Fibroblast of villous mesenchyme (primary cell): ENCODE data around the gene SPEF2. TPM values are rescaled to one million over a fixed set of nuclear protein-coding genes. Genes with fewer than 3 reads are reported as not detected.

Source experiments
- DNase-seq: peaks from one replicate; pipeline ENCODE4 v3.0.0-alpha.2; 2010; ENCODE audit warnings: low read depth
- H3K4me3 ChIP-seq: 2 replicates; pipeline ENCODE4 v1.5.1; 2011; ENCODE audit warnings: low read depth, mild to moderate bottlenecking, low read length
- CTCF ChIP-seq: IDR thresholded peaks from 2 replicates; pipeline ENCODE4 v1.5.1; 2012; ENCODE audit warnings: low read depth, mild to moderate bottlenecking, low read length; ENCODE audit not compliant: insufficient read depth
- total RNA-seq: library from RNA; depleted of rRNA; stranded (reverse); fragments of >200 nt; gene quantifications from 2 replicates; pipeline ENCODE4 v1.2.3, GENCODE V29; 2012

The SPEF2 gene
- total RNA-seq, 1 donor, result 4.3 TPM

DNA sequence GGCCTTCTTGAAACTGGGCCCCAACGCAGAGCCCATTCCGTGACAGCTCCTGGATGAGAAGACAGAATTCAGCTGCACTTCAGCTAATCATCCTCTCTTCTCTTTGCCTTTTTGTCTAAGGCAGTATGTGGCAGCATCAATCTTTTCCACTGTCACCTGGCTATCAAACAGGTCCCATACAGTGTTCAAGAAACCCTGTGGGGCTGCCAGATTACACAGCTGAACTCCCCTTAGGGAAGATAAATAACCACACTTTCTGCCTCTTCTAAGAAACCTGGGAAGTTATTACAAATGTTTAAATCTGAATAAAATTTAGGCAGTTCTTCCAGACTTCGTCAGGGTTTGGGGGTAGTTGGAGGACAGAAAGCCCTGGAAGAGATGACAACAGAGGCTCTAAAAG lies 61.0 kb downstream of the SPEF2 start:
- H3K4me3 ChIP-seq, result no peak overlapping the region
- DNase-seq, result no peak
- no peak for TF ChIP-seq CTCF

GRCh38 chr5:35679357-35679756 lies 61.7 kb downstream of the SPEF2 start:
- H3K4me3 ChIP-seq, result no peak overlapping the region
- peak; percentile 13 for DNase-seq
- TF ChIP-seq CTCF, result no peak

DNA sequence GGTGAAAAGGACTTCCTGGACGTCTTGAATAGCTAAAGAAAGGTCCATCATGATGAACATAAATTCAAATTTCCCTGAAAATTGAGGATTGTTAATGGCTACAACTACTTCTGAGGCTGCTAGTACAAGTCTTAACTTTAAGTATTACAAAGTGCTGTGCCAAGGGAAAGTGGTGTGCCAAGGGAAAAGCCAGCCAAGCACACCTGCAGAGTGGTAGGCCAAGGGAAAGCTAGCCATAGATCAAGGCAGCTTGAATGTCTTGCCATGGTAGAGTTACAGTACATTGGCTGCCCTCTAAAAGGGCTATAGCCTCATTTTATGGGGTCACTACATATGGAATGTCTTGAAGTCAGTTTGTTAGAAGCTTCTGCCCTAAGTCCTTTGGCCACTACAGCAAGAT lies 64.2 kb downstream of the SPEF2 start:
- H3K4me3 ChIP-seq, result no peak overlapping the region
- no peak for TF ChIP-seq CTCF
- no peak for DNase-seq

DNA sequence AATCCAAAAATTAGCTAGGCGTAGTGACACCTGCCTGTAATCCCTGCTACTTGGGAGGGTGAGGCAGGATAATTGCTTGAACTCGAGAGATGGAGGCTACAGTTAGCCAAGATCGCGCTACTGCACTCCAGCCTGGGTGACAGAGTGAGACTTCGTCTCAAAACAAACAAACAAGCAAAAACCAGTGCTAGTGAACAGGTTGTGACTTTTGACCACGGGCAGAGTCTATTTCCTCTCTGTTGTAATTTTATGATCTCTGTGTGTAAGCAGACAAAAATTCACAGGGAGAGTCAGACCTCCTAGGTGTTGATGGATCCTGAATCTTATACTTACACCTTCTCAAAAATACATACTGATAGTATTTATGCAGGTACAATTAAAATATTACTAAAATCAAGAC lies 65.8 kb downstream of the SPEF2 start:
- no peak for DNase-seq
- H3K4me3 ChIP-seq, result no peak overlapping the region
- no peak for TF ChIP-seq CTCF

- H3K4me3 ChIP-seq, result no peak overlapping the region
- no peak for TF ChIP-seq CTCF
- DNase-seq, result no peak
Observed at GRCh38 chr5:35685161-35685560, 67.5 kb downstream of the SPEF2 start.

DNA sequence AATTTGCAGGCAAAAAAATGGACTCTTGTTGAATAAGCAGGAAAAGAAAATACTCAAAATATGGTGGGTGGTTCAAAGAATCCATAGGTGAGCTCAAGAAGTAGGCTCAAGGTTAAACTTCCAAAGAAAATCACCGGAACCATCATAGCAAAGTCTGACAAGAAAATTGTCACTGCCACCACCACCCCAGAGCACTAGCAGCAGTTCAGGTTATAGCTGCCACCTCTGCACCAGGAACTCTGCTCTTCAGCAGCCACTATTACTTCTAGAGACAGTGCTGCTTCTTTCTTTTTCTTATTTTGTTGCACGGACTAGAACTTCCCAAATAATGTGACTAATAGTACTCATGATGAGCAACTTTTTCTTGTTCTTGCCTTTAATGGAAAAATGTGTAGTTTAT lies 70.3 kb downstream of the SPEF2 start:
- no peak for DNase-seq
- H3K4me3 ChIP-seq, result no peak overlapping the region
- TF ChIP-seq CTCF, result no peak

DNA sequence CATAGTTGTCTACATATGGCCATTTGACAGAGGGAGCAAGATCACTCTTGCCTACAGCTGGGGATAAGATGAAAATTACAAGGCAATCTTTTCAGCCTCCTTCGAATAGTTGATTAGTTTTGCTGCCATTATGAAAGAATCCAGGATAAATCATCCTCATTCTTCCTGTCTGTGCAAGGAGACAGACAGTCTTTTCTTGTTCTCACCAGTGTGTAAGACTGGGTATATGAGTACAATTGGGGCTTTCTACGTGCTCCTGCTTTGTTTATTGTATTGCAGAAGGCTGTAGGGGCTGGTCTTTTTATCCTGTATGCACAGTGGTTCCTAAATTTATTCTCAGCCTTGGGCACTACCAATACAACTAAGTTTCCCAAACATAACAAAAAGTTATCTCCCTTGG lies 76.8 kb downstream of the SPEF2 start:
- H3K4me3 ChIP-seq, result no peak overlapping the region
- no peak for TF ChIP-seq CTCF
- DNase-seq, result no peak
